HepG2 (cell line): Measurements from ENCODE around the gene TMEM266. TPM values are rescaled to one million over a fixed set of nuclear protein-coding genes. Genes with fewer than 3 reads are reported as not detected.

Experiments
- ATAC-seq: fragments of 200-7000 bp; cut with Tn5 transposase; 3 replicates; pipeline ENCODE4 v1.9.1; 2020; ENCODE audit warnings: mild to moderate bottlenecking, moderate library complexity
- BruUV-seq: library from RNA; stranded (reverse); fragments of 400-500 nt; replicated peaks from 2 replicates; lab custom pipeline; 2021; lab: Mats Ljungman, UMichigan
- CTCF ChIA-PET: fragments of 300-600 bp; formaldehyde crosslinking; extraction: SDS; loops from one replicate; lab custom pipeline; 2021; ENCODE audit warnings: low total read pairs, inconsistent platforms, low intra/inter-chr PET ratio; lab: Yijun Ruan, JAX
- POLR2A ChIA-PET: fragments of 350-600 bp; sonication (Branson Sonifier 250); formaldehyde crosslinking; loops from one replicate; lab custom pipeline; 2020; ENCODE audit warnings: antibody characterized with exemption, inconsistent platforms; lab: Yijun Ruan, JAX
- DNase-seq: peaks from one replicate; pipeline ENCODE4 v3.0.0-alpha.2; 2015; ENCODE audit warnings: low spot score
- FAIRE-seq: peaks from 3 replicates; lab custom pipeline; 2011; peaks lifted over from hg19 to GRCh38; lab: Jason Lieb, UNC
- H2AFZ ChIP-seq: one replicate; pipeline ENCODE4 v1.6.1; 2011; ENCODE audit warnings: low read length, inconsistent platforms
- H3K27ac ChIP-seq: fragments of 300-600 bp; 3 replicates; pipeline ENCODE4 v1.8.0; 2011; ENCODE audit warnings: mixed run types, mild to moderate bottlenecking, mixed read lengths, low read length, inconsistent platforms; ENCODE audit not compliant: insufficient read depth; ENCODE audit errors: extremely low read length
- H3K27me3 ChIP-seq, 2 experiments: fragments of 200-600 bp in 1 of 2; 2 replicates in 1 of 2; 3 replicates in 1 of 2; pipeline versions ENCODE4 v1.6.0 to v1.8.0; 2011; ENCODE audit warnings: low read length in 2 of 2, mild to moderate bottlenecking in 2 of 2, moderate library complexity in 2 of 2, inconsistent platforms in 1 of 2; ENCODE audit not compliant: insufficient read depth in 2 of 2, control insufficient read depth in 1 of 2
- H3K36me3 ChIP-seq, 2 experiments: fragments of 200-600 bp in 1 of 2; replicated peaks in 1 of 2; 2 replicates in 1 of 2; 3 replicates in 1 of 2; pipeline versions ENCODE4 v1.5.1 to v1.8.0; 2011; ENCODE audit warnings: low read length in 2 of 2, inconsistent platforms in 1 of 2; ENCODE audit not compliant: insufficient read depth in 2 of 2, control insufficient read depth in 1 of 2
- H3K4me1 ChIP-seq: 2 replicates; pipeline ENCODE4 v1.5.1; 2012; ENCODE audit warnings: low read length, inconsistent platforms; ENCODE audit not compliant: insufficient read depth
- H3K4me2 ChIP-seq: 2 replicates; pipeline ENCODE4 v1.6.0; 2011; ENCODE audit warnings: low read depth, low read length, inconsistent platforms
- H3K4me3 ChIP-seq, 3 experiments: fragments of 200-600 bp in 1 of 3; sonication (generic), shearing (Covaris generic) in 1 of 3; replicated peaks in 1 of 3; 2 replicates each; pipeline ENCODE4 v1.5.1; 2011 to 2016; ENCODE audit warnings: low read length in 3 of 3, inconsistent platforms in 2 of 3, low read depth in 2 of 3, mild to moderate bottlenecking in 2 of 3, control low read depth in 1 of 3, mixed read lengths in 1 of 3; ENCODE audit not compliant: insufficient read depth in 1 of 3
- H3K79me2 ChIP-seq: one replicate; pipeline ENCODE4 v1.6.1; 2011; ENCODE audit warnings: low read length, inconsistent platforms; ENCODE audit not compliant: insufficient read depth
- H3K9ac ChIP-seq: 2 replicates; pipeline ENCODE4 v1.6.0; 2011; ENCODE audit warnings: mild to moderate bottlenecking, low read depth, low read length, inconsistent platforms; ENCODE audit not compliant: insufficient read depth
- H3K9me3 ChIP-seq: 2 replicates; pipeline ENCODE4 v1.5.1; 2012; ENCODE audit warnings: mild to moderate bottlenecking, low read length
- H4K20me1 ChIP-seq: 2 replicates; pipeline ENCODE4 v1.6.0; 2011; ENCODE audit warnings: inconsistent platforms, mild to moderate bottlenecking, low read length, moderate library complexity; ENCODE audit not compliant: insufficient read depth
- BCL6 ChIP-seq: IDR thresholded peaks from 2 replicates; pipeline ENCODE4 v1.6.1; 2016; ENCODE audit warnings: missing genetic modification reagents, missing compliant biosample characterization
- FOXA1 ChIP-seq, 2 experiments: fragments of 450-650 bp in 1 of 2; sonication (generic) in 1 of 2; formaldehyde crosslinking in 1 of 2; IDR thresholded peaks; 2 replicates each; pipeline versions ENCODE4 v1.4.0 to v1.6.1; 2016 to 2020; ENCODE audit warnings: missing genetic modification reagents in 1 of 2
- NFRKB ChIP-seq: fragments of 450-650 bp; IDR thresholded peaks from 2 replicates; pipeline ENCODE4 v1.6.1; 2017
- RBM22 ChIP-seq: fragments of 200-400 bp; formaldehyde crosslinking; optimal IDR thresholded peaks from 2 replicates; pipeline ENCODE3; 2017; ENCODE audit warnings: mild to moderate bottlenecking, low read length, moderate library complexity
- RXRB ChIP-seq: IDR thresholded peaks from 2 replicates; pipeline ENCODE4 v1.6.1; 2016; ENCODE audit warnings: borderline replicate concordance, missing genetic modification reagents, missing compliant biosample characterization
- ZBTB3 ChIP-seq: sonication (generic); formaldehyde crosslinking; IDR thresholded peaks from 2 replicates; pipeline ENCODE4 v1.4.0; 2020; ENCODE audit warnings: low read depth, mild to moderate bottlenecking, moderate library complexity, missing genetic modification reagents, borderline replicate concordance
- ZNF558 ChIP-seq: sonication (generic); formaldehyde crosslinking; IDR thresholded peaks from 2 replicates; pipeline ENCODE4 v1.9.0; 2022; ENCODE audit warnings: mild to moderate bottlenecking, missing genetic modification reagents, borderline replicate concordance
- ZNF609 ChIP-seq: sonication (generic); formaldehyde crosslinking; IDR thresholded peaks from 2 replicates; pipeline ENCODE4 v1.4.0; 2020; ENCODE audit warnings: mild to moderate bottlenecking, missing genetic modification reagents, borderline replicate concordance
- ZNF709 ChIP-seq: sonication (generic); formaldehyde crosslinking; IDR thresholded peaks from 2 replicates; pipeline ENCODE4 v1.5.0; 2020; ENCODE audit warnings: mild to moderate bottlenecking, missing genetic modification reagents
- WGBS: methylation state at CpG from one replicate; pipeline ENCODE4 v1.1.6; 2017; ENCODE audit warnings: low lambda C conversion rate; 5-methylcytosine and 5-hydroxymethylcytosine counted together
- in situ Hi-C: cut with HindIII; loops from 2 replicates; pipeline ENCODE4 v1.10.0; 2017; ENCODE audit warnings: low pct_unique_long_range_greater_than_20kb; ENCODE audit not compliant: extremely low pct_ligation_motif_present
- intact Hi-C: fragments of 100-400 bp; cut with micrococcal nuclease; formaldehyde crosslinking; loops from one replicate; pipeline ENCODE4 v1.10.0; 2022; ENCODE audit not compliant: unreplicated experiment
- polyA plus RNA-seq, 8 experiments: library from polyadenylated mRNA; depleted of rRNA in 3 of 8; stranded (reverse) in 7 of 8; unstranded in 1 of 8; fragments of >200 nt; fragmentation: Illumina TruSeq in 4 of 8; extraction: Trizol in 4 of 8; gene quantifications; 2 replicates each; pipeline versions ENCODE4 v1.2.1 to v1.2.3, GENCODE V29; 2011 to 2016; ENCODE audit warnings: low read depth in 4 of 8, missing spikeins in 1 of 8, mixed read lengths in 1 of 8; ENCODE audit not compliant: insufficient read depth in 1 of 8
- total RNA-seq, 5 experiments: library from RNA; depleted of rRNA; stranded (reverse); fragments of >200 nt; fragmentation: Illumina TruSeq; extraction: Trizol; gene quantifications; 2 replicates each; pipeline ENCODE4 v1.2.3, GENCODE V29; 2016; ENCODE audit warnings: low read depth in 1 of 5
- TF ChIP-seq, protein P1 (sequence below): sonication (generic); formaldehyde crosslinking; IDR thresholded peaks from 2 replicates; pipeline ENCODE4 v1.5.1; 2020; ENCODE audit warnings: mild to moderate bottlenecking, missing genetic modification reagents, borderline replicate concordance
- TF ChIP-seq, protein P2 (sequence below): sonication (generic); formaldehyde crosslinking; IDR thresholded peaks from 2 replicates; pipeline ENCODE4 v1.8.0; 2023; ENCODE audit warnings: mild to moderate bottlenecking, missing genetic modification reagents

TMEM266 gene
- total and polyA plus RNA-seq, 2 of the 13 experiments (the other 11 are each of a cell fraction or from before 2014, with no cell fraction given) = 0.04 TPM; not detected in 1

DNA sequence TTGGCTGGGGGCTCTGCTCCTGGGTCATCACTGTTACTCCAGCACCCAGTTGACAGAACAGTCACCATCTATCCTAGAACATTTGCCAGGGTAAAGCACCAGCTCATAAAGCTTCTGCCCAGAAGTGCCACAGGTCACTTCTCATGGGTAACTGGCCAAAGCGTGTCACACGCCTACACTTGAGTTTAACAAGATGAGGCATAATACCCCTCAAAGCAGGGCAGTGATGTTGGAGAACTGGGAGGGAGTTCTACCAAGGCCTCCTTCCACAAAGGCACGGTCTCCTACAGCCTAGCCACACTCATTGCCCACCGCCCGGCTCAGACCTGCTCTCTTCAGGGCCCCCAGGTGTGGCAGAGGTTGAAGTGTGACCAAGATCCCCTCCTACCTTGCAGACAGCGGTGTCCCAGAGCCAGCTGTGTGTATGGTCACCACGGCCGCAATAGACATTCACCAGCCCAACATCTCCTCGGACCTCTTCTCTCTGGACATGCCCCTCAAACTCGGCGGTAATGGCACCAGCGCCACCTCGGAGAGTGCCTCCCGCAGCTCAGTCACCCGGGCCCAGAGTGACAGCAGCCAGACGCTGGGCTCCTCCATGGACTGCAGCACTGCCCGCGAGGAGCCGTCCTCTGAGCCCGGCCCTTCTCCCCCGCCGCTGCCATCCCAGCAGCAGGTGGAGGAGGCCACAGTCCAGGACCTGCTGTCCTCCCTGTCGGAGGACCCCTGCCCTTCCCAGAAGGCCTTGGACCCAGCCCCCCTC is 143.7 kb downstream of the TMEM266 start:
- BruUV-seq = no TSS peak
- no peak overlapping the region for H2AFZ ChIP-seq
- in situ Hi-C loops = no loop called here
- H3K9ac ChIP-seq = no peak overlapping the region
- FAIRE-seq (no peak), ATAC-seq (no peak), DNase-seq (no peak)
- H3K36me3 ChIP-seq = peaks cover 3 to 10% of the 10 kb centered on the region in 2 experiments; a peak in 3 of 5 replicates
- H3K4me2 ChIP-seq = no peak overlapping the region
- intact Hi-C loops = no loop called here
- TF ChIP-seq NFRKB (no peak), ZNF709 (CRISPR knock-in tag) (no peak), RXRB (no peak), ZNF558 (CRISPR knock-in tag) (no peak), ZNF609 (CRISPR knock-in tag) (no peak), ZBTB3 (CRISPR knock-in tag) (no peak), BCL6 (CRISPR knock-in tag) (no peak), FOXA1 (IDR thresholded peaks at IDR 0.05) (no peak), FOXA1 (CRISPR knock-in tag; IDR thresholded peaks at IDR 0.05) (no peak), RBM22 (no peak)
- TF ChIP-seq, protein P1, sequence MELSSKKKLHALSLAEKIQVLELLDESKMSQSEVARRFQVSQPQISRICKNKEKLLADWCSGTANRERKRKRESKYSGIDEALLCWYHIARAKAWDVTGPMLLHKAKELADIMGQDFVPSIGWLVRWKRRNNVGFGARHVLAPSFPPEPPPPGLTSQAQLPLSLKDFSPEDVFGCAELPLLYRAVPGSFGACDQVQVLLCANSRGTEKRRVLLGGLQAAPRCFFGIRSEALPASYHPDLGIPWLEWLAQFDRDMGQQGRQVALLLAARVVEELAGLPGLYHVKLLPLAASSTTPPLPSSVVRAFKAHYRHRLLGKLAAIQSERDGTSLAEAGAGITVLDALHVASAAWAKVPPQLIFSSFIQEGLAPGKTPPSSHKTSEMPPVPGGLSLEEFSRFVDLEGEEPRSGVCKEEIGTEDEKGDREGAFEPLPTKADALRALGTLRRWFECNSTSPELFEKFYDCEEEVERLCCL (CRISPR knock-in tag) = no peak
- TF ChIP-seq, protein P2, sequence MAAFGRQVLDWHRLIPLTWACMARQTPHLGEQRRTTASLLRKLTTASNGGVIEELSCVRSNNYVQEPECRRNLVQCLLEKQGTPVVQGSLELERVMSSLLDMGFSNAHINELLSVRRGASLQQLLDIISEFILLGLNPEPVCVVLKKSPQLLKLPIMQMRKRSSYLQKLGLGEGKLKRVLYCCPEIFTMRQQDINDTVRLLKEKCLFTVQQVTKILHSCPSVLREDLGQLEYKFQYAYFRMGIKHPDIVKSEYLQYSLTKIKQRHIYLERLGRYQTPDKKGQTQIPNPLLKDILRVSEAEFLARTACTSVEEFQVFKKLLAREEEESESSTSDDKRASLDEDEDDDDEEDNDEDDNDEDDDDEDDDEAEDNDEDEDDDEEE (CRISPR knock-in tag) = no peak
- H3K27ac ChIP-seq = no peak overlapping the region
- no peaks in the 10 kb centered on the region for H4K20me1 ChIP-seq
- no peaks in the 10 kb centered on the region for H3K79me2 ChIP-seq
- WGBS = 92% methylated on average over 21 of the region's 23 CpGs
- no peaks in the 10 kb centered on the region for H3K9me3 ChIP-seq
- H3K27me3 ChIP-seq = no peaks in the 10 kb centered on the region
- ChIA-PET POLR2A (no interaction called here), CTCF (no interaction called here)
- peaks cover 18% of the 10 kb centered on the region for H3K4me1 ChIP-seq
- no peak overlapping the region for H3K4me3 ChIP-seq
